ENCODE measurements around the gene ADCY1. TPM values are rescaled to one million over a fixed set of nuclear protein-coding genes. Genes with fewer than 3 reads are reported as not detected.

ADCY1 gene
- total RNA-seq, 3 donors from 2014 or later (not counting 1 experiment from before 2014, with no cell fraction given): 0.02 to 0.15 TPM; not detected in 1

DNA sequence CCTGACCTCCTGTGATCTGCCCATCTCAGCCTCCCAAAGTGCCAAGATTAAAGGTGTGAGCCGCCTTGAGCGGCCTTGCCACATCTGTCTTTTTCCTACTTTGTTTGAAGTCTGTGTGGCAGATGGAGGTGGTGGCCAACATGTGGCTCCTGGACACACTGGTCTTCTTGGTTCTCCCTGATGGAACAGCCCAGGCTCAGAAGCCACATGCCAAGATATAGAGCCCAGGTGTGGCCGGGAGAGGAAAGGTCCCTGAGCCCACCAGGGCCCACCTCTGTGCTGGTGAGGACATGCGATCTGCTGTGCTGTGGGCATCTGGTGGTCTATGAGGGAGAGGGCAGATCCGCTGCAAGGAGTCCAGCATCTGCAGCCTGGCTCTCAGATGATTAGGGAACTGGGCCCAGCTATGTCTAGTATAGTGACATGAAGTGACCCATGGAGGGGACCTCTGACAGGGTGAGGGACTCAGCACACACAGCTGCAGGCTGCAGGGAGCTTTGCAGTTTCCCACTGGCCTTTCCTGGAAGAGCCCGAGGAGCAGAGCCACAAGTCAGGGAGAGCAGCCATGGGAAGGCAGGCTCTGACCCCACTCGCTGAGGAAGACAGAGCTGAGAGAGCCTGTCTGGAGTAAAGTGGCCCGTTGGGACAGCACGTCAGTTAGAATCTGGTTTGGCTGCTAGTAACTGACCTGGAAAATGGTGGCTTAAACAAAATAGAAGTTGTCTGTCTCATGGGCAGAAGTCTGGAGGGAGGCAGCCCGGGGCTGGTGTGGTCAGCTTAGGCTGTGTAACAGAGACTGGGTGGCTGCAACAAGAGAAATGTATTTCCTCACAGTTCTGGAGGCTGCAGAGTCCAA, 25.9 kb downstream of the ADCY1 start:
- ATAC-seq (no peak), DNase-seq (peak in 1 of 2 donors; percentile 7)
- H3K36me3 Mint-ChIP-seq: no peaks in the 10 kb centered on the region
- H3K4me3 ChIP-seq (ENCODE audit: low read length): no peak overlapping the region
- no peaks in the 10 kb centered on the region for H3K9me3 ChIP-seq (ENCODE audit: control insufficient read depth, insufficient read depth, low read length)
- no peak overlapping the region for H3K4me3 Mint-ChIP-seq
- no peaks in the 10 kb centered on the region for H3K27me3 ChIP-seq (ENCODE audit: control insufficient read depth, insufficient read depth, low read length)
- no peak overlapping the region for H3K27ac Mint-ChIP-seq
- H3K27ac ChIP-seq (ENCODE audit: low read length): no peak overlapping the region
- intact Hi-C loops (cut with micrococcal nuclease): no loop called here
- no peaks in the 10 kb centered on the region for H3K4me1 Mint-ChIP-seq
- H3K27me3 Mint-ChIP-seq (ENCODE audit: low read depth in 2 of 2): peaks cover 0 to under 1% of the 10 kb centered on the region in 2 donors
- 89% methylated on average over 10 of the region's 10 CpGs for WGBS (ENCODE audit: insufficient coverage)
- H3K4me1 ChIP-seq (ENCODE audit: control insufficient read depth, insufficient read depth, low read length): no peaks in the 10 kb centered on the region
- no peaks in the 10 kb centered on the region for H3K9me3 Mint-ChIP-seq
- no peaks in the 10 kb centered on the region for H3K36me3 ChIP-seq (ENCODE audit: control insufficient read depth, insufficient read depth, low read length)
- TF ChIP-seq, protein P1, sequence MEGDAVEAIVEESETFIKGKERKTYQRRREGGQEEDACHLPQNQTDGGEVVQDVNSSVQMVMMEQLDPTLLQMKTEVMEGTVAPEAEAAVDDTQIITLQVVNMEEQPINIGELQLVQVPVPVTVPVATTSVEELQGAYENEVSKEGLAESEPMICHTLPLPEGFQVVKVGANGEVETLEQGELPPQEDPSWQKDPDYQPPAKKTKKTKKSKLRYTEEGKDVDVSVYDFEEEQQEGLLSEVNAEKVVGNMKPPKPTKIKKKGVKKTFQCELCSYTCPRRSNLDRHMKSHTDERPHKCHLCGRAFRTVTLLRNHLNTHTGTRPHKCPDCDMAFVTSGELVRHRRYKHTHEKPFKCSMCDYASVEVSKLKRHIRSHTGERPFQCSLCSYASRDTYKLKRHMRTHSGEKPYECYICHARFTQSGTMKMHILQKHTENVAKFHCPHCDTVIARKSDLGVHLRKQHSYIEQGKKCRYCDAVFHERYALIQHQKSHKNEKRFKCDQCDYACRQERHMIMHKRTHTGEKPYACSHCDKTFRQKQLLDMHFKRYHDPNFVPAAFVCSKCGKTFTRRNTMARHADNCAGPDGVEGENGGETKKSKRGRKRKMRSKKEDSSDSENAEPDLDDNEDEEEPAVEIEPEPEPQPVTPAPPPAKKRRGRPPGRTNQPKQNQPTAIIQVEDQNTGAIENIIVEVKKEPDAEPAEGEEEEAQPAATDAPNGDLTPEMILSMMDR (IDR thresholded peaks at IDR 0.05): no peak

DNA sequence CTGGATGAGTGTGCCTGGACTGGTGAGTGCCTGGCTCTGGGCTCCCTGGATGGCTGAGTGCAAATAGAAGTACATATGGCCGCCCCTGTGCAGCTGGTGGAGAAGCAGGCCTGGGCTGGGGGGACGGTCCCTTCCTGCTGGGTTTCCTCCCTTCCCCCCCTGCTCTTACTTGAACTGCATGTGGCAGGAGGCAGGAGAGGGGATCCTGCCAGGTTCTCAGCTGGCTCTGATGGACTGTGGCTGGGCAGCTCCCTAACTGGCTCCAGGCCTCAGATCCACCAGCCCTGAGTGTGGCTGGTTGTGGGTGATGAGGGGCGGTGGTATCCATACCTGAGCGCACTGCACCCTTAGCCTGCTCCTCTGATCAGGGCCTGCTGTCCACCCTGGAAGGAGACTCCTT, 26.9 kb downstream of the ADCY1 start:
- Histone ChIP-seq H3K27ac (ENCODE audit: low read length) (no peak overlapping the region), H3K4me1 (ENCODE audit: control insufficient read depth, insufficient read depth, low read length) (no peaks in the 10 kb centered on the region), H3K27me3 (ENCODE audit: control insufficient read depth, insufficient read depth, low read length) (no peaks in the 10 kb centered on the region), H3K9me3 (ENCODE audit: control insufficient read depth, insufficient read depth, low read length) (no peaks in the 10 kb centered on the region), H3K4me3 (ENCODE audit: low read length) (no peak overlapping the region), H3K36me3 (ENCODE audit: control insufficient read depth, insufficient read depth, low read length) (no peaks in the 10 kb centered on the region)
- Mint-ChIP-seq H3K36me3 (no peaks in the 10 kb centered on the region), H3K9me3 (no peaks in the 10 kb centered on the region), H3K4me1 (no peaks in the 10 kb centered on the region), H3K4me3 (no peak overlapping the region), H3K27ac (no peak overlapping the region), H3K27me3 (ENCODE audit: low read depth in 2 of 2) (peaks cover 0 to 3% of the 10 kb centered on the region in 2 donors)
- DNase-seq (no peak), ATAC-seq (no peak)
- intact Hi-C loops (cut with micrococcal nuclease): no loop called here
- TF ChIP-seq, protein P1 (IDR thresholded peaks at IDR 0.05): no peak
- WGBS (ENCODE audit: insufficient coverage): 80% methylated on average over 4 of the region's 4 CpGs

DNA sequence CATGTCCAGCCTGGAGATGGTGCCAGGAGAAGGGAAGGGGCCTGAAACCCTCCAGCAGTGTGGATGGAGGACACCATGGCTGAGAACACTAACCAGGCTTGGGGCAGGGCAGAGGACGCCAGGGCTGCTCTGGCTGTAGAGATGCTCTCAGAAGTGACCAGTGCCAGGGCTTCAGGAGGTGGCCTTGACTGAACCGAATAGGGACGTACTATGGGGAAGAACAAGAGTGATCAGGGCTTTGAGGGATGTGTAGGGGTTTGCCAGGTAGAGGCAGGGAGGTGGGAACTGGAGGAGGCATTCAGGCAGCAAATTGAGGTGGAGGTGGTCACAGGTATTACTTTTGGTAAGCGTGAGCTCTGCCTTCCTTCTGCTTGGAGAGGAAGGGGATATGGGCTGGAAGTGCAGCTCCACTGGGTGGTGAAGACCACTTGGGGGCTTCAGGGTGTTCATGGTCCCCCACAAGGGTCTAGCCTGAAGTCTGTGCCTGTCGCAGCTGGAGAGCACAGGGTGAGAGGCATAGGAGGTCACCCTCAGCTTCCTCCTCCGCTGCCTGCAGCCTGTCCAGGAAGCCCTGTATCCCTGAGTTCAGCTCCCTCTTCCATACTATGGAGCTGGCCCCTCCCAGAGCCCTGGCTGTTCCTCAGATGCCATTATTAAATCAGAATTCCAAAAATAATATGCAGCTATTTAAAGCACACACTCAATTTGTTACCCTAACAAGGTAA, 27.8 kb downstream of the ADCY1 start:
- ATAC-seq: peak in 1 of 3 donors; percentile 29
- 91% methylated on average over 6 of the region's 6 CpGs for WGBS (ENCODE audit: insufficient coverage)
- no peak overlapping the region for H3K27ac Mint-ChIP-seq
- peaks cover 0 to 3% of the 10 kb centered on the region in 2 donors for H3K27me3 Mint-ChIP-seq (ENCODE audit: low read depth in 2 of 2)
- no peak overlapping the region for H3K4me3 Mint-ChIP-seq
- H3K4me1 ChIP-seq (ENCODE audit: control insufficient read depth, insufficient read depth, low read length): no peaks in the 10 kb centered on the region
- TF ChIP-seq, protein P1 (IDR thresholded peaks at IDR 0.05): no peak
- no peak overlapping the region for H3K27ac ChIP-seq (ENCODE audit: low read length)
- intact Hi-C loops (cut with micrococcal nuclease): no loop called here
- no peaks in the 10 kb centered on the region for H3K9me3 Mint-ChIP-seq
- H3K4me3 ChIP-seq (ENCODE audit: low read length): no peak overlapping the region
- H3K27me3 ChIP-seq (ENCODE audit: control insufficient read depth, insufficient read depth, low read length): no peaks in the 10 kb centered on the region
- peak in 1 of 2 donors; percentile 3 for DNase-seq
- no peaks in the 10 kb centered on the region for H3K36me3 Mint-ChIP-seq
- no peaks in the 10 kb centered on the region for H3K36me3 ChIP-seq (ENCODE audit: control insufficient read depth, insufficient read depth, low read length)
- no peaks in the 10 kb centered on the region for H3K4me1 Mint-ChIP-seq
- no peaks in the 10 kb centered on the region for H3K9me3 ChIP-seq (ENCODE audit: control insufficient read depth, insufficient read depth, low read length)
